H1 (cell line): Measurements from ENCODE around the gene RP9. TPM values are rescaled to one million over a fixed set of nuclear protein-coding genes. Genes with fewer than 3 reads are reported as not detected.

Experiments
- FOSL1 ChIP-seq: IDR thresholded peaks from 2 replicates; pipeline ENCODE4 v1.6.1; 2011; ENCODE audit warnings: mild to moderate bottlenecking, low read depth, low read length, moderate library complexity; ENCODE audit not compliant: insufficient read depth
- GABPA ChIP-seq: IDR thresholded peaks from 2 replicates; pipeline ENCODE4 v1.6.1; 2011; ENCODE audit warnings: mild to moderate bottlenecking, low read length, moderate library complexity, borderline replicate concordance; ENCODE audit not compliant: insufficient read depth
- HDAC2 ChIP-seq, 2 experiments: fragments of 300-600 bp in 1 of 2; sonication (generic) in 1 of 2; IDR thresholded peaks; 2 replicates each; pipeline ENCODE4 v1.6.1; 2011 to 2012; ENCODE audit warnings: low read depth in 2 of 2, low read length in 2 of 2, mild to moderate bottlenecking in 2 of 2, moderate library complexity in 2 of 2, borderline replicate concordance in 1 of 2, inconsistent platforms in 1 of 2
- HDAC6 ChIP-seq: IDR thresholded peaks from one replicate; pipeline ENCODE4 v1.7.1; 2012; ENCODE audit warnings: low read depth, mild to moderate bottlenecking, inconsistent platforms, low read length, moderate library complexity
- JUND ChIP-seq: IDR thresholded peaks from 2 replicates; pipeline ENCODE4 v1.6.1; 2011; ENCODE audit warnings: mild to moderate bottlenecking, improper control_type of control experiment, low read length
- MAFK ChIP-seq: IDR thresholded peaks from 2 replicates; pipeline ENCODE4 v1.6.1; 2012; ENCODE audit warnings: low read depth, mild to moderate bottlenecking, improper control_type of control experiment, low read length
- POU5F1 ChIP-seq: IDR thresholded peaks from 2 replicates; pipeline ENCODE4 v1.6.1; 2011; ENCODE audit warnings: low read depth, mild to moderate bottlenecking, low read length, moderate library complexity
- YY1 ChIP-seq: IDR thresholded peaks from 2 replicates; pipeline ENCODE4 v1.6.1; 2011; ENCODE audit warnings: low read depth, mild to moderate bottlenecking, low read length
- polyA plus RNA-seq, 7 experiments: library from polyadenylated mRNA; depleted of rRNA in 3 of 7; stranded (reverse) in 5 of 7; unstranded in 2 of 7; fragments of >200 nt in 5 of 7; fragments of 200-250 nt in 2 of 7; gene quantifications; 1 replicate in 5 of 7; 2 replicates in 1 of 7; 4 replicates in 1 of 7; pipeline versions ENCODE4 v1.2.1 to v1.2.3, GENCODE V29; 2011 to 2013; ENCODE audit warnings: missing spikeins in 2 of 7, mixed read lengths in 2 of 7
- total RNA-seq: library from RNA; stranded (reverse); fragmentation: NEBNext Ultra II Directional; extraction: Animal tissue kit (Norgen Biotek cat#: 25700); gene quantifications from 2 replicates; pipeline ENCODE4 v1.2.1, GENCODE V29; 2021
- TF ChIP-seq, protein P1 (sequence below): fragments of 300-600 bp; sonication (generic); IDR thresholded peaks from 2 replicates; pipeline ENCODE4 v1.7.1; 2012; ENCODE audit warnings: low read length, moderate library complexity, mild to moderate bottlenecking, inconsistent platforms; ENCODE audit not compliant: insufficient replicate concordance

The RP9 gene
- total and polyA plus RNA-seq, 2 of the 8 experiments (the other 6 are each of a cell fraction or from before 2014, with no cell fraction given): 11.0 to 12.4 TPM

DNA sequence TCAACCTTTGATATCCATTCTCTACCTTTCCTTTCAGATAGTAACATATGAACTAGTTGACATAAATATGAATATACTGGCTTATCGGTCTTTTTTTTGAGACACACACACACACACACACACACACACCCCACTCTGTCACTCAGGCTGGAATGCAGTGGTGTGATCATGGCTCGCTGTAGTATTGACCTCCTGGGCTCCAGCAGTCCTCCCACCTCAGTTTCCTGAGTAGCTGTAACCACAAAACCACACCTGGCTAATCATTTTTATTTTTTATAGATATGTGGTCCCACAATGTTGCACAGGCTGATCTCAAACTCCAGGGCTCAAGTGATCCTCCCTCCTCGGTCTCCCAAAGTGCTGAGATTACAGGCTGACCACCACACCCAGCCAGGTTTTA lies 32.5 kb downstream of the RP9 start (continued):
- TF ChIP-seq, protein P1, sequence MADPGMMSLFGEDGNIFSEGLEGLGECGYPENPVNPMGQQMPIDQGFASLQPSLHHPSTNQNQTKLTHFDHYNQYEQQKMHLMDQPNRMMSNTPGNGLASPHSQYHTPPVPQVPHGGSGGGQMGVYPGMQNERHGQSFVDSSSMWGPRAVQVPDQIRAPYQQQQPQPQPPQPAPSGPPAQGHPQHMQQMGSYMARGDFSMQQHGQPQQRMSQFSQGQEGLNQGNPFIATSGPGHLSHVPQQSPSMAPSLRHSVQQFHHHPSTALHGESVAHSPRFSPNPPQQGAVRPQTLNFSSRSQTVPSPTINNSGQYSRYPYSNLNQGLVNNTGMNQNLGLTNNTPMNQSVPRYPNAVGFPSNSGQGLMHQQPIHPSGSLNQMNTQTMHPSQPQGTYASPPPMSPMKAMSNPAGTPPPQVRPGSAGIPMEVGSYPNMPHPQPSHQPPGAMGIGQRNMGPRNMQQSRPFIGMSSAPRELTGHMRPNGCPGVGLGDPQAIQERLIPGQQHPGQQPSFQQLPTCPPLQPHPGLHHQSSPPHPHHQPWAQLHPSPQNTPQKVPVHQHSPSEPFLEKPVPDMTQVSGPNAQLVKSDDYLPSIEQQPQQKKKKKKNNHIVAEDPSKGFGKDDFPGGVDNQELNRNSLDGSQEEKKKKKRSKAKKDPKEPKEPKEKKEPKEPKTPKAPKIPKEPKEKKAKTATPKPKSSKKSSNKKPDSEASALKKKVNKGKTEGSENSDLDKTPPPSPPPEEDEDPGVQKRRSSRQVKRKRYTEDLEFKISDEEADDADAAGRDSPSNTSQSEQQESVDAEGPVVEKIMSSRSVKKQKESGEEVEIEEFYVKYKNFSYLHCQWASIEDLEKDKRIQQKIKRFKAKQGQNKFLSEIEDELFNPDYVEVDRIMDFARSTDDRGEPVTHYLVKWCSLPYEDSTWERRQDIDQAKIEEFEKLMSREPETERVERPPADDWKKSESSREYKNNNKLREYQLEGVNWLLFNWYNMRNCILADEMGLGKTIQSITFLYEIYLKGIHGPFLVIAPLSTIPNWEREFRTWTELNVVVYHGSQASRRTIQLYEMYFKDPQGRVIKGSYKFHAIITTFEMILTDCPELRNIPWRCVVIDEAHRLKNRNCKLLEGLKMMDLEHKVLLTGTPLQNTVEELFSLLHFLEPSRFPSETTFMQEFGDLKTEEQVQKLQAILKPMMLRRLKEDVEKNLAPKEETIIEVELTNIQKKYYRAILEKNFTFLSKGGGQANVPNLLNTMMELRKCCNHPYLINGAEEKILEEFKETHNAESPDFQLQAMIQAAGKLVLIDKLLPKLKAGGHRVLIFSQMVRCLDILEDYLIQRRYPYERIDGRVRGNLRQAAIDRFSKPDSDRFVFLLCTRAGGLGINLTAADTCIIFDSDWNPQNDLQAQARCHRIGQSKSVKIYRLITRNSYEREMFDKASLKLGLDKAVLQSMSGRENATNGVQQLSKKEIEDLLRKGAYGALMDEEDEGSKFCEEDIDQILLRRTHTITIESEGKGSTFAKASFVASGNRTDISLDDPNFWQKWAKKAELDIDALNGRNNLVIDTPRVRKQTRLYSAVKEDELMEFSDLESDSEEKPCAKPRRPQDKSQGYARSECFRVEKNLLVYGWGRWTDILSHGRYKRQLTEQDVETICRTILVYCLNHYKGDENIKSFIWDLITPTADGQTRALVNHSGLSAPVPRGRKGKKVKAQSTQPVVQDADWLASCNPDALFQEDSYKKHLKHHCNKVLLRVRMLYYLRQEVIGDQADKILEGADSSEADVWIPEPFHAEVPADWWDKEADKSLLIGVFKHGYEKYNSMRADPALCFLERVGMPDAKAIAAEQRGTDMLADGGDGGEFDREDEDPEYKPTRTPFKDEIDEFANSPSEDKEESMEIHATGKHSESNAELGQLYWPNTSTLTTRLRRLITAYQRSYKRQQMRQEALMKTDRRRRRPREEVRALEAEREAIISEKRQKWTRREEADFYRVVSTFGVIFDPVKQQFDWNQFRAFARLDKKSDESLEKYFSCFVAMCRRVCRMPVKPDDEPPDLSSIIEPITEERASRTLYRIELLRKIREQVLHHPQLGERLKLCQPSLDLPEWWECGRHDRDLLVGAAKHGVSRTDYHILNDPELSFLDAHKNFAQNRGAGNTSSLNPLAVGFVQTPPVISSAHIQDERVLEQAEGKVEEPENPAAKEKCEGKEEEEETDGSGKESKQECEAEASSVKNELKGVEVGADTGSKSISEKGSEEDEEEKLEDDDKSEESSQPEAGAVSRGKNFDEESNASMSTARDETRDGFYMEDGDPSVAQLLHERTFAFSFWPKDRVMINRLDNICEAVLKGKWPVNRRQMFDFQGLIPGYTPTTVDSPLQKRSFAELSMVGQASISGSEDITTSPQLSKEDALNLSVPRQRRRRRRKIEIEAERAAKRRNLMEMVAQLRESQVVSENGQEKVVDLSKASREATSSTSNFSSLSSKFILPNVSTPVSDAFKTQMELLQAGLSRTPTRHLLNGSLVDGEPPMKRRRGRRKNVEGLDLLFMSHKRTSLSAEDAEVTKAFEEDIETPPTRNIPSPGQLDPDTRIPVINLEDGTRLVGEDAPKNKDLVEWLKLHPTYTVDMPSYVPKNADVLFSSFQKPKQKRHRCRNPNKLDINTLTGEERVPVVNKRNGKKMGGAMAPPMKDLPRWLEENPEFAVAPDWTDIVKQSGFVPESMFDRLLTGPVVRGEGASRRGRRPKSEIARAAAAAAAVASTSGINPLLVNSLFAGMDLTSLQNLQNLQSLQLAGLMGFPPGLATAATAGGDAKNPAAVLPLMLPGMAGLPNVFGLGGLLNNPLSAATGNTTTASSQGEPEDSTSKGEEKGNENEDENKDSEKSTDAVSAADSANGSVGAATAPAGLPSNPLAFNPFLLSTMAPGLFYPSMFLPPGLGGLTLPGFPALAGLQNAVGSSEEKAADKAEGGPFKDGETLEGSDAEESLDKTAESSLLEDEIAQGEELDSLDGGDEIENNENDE: no peak
- TF ChIP-seq YY1: no peak
- TF ChIP-seq HDAC6: no peak
- no peak for TF ChIP-seq POU5F1
- TF ChIP-seq FOSL1: no peak
- no peak for TF ChIP-seq JUND
- TF ChIP-seq GABPA: no peak
- TF ChIP-seq MAFK: no peak
- TF ChIP-seq HDAC2 (IDR thresholded peaks at IDR 0.05; ENCODE audit: borderline replicate concordance in 1 of 2, low read depth in 2 of 2, low read length in 2 of 2): no peak
